H9 (cell line): Measurements from ENCODE around the gene POU5F1. TPM values are rescaled to one million over a fixed set of nuclear protein-coding genes. Genes with fewer than 3 reads are reported as not detected.

Source experiments
- DNase-seq: peaks from one replicate; pipeline ENCODE4 v3.0.0-alpha.2; 2017
- H2AFZ ChIP-seq: one replicate; pipeline ENCODE4 v1.6.1; 2013; ENCODE audit warnings: mild to moderate bottlenecking, low read length, control low read depth, moderate library complexity
- H2AK5ac ChIP-seq: 2 replicates; pipeline ENCODE4 v1.6.1; 2013; ENCODE audit warnings: low read length, control low read depth, mixed read lengths; ENCODE audit not compliant: insufficient read length
- H2BK120ac ChIP-seq: one replicate; pipeline ENCODE4 v1.6.1; 2013; ENCODE audit warnings: low read depth, mild to moderate bottlenecking, low read length, control low read depth, inconsistent platforms; ENCODE audit not compliant: poor library complexity, severe bottlenecking
- H2BK12ac ChIP-seq: 2 replicates; pipeline ENCODE4 v1.6.1; 2013; ENCODE audit warnings: low read length, control low read depth, mixed read lengths, low read depth; ENCODE audit not compliant: insufficient read length
- H2BK15ac ChIP-seq: 2 replicates; pipeline ENCODE4 v1.6.1; 2013; ENCODE audit warnings: low read depth, low read length, control low read depth
- H2BK20ac ChIP-seq: one replicate; pipeline ENCODE4 v1.6.1; 2013; ENCODE audit warnings: low read depth, mild to moderate bottlenecking, low read length, control low read depth, inconsistent platforms; ENCODE audit not compliant: poor library complexity, severe bottlenecking
- H2BK5ac ChIP-seq: 2 replicates; pipeline ENCODE4 v1.6.1; 2013; ENCODE audit warnings: low read length, control low read depth, mixed read lengths; ENCODE audit not compliant: insufficient read length
- H3K14ac ChIP-seq: 2 replicates; pipeline ENCODE4 v1.6.1; 2013; ENCODE audit warnings: low read length, control low read depth; ENCODE audit not compliant: insufficient read depth
- H3K18ac ChIP-seq: 2 replicates; pipeline ENCODE4 v1.6.1; 2013; ENCODE audit warnings: low read depth, mild to moderate bottlenecking, mixed read lengths, low read length, control low read depth; ENCODE audit not compliant: insufficient read length
- H3K23ac ChIP-seq: 2 replicates; pipeline ENCODE4 v1.6.1; 2013; ENCODE audit warnings: low read length, control low read depth, mixed read lengths, low read depth; ENCODE audit not compliant: insufficient read length
- H3K23me2 ChIP-seq: 2 replicates; pipeline ENCODE4 v1.6.1; 2013; ENCODE audit warnings: low read depth, mild to moderate bottlenecking, mixed read lengths, low read length, control low read depth; ENCODE audit not compliant: insufficient read length, poor library complexity, severe bottlenecking
- H3K27ac ChIP-seq: 2 replicates; pipeline ENCODE4 v1.5.1; 2013; ENCODE audit warnings: low read length, control low read depth, mixed read lengths, low read depth; ENCODE audit not compliant: insufficient read length
- H3K27me3 ChIP-seq: 2 replicates; pipeline ENCODE4 v1.6.1; 2013; ENCODE audit warnings: low read length, control low read depth, inconsistent platforms; ENCODE audit not compliant: insufficient read depth
- H3K4ac ChIP-seq: 2 replicates; pipeline ENCODE4 v1.6.1; 2013; ENCODE audit warnings: low read depth, mild to moderate bottlenecking, control low read depth, inconsistent platforms, low read length, moderate library complexity
- H3K4me1 ChIP-seq: 2 replicates; pipeline ENCODE4 v1.6.1; 2013; ENCODE audit warnings: low read length, control low read depth, inconsistent platforms; ENCODE audit not compliant: insufficient read depth
- H3K4me2 ChIP-seq: 2 replicates; pipeline ENCODE4 v1.6.1; 2013; ENCODE audit warnings: low read length, control low read depth, mixed read lengths; ENCODE audit not compliant: insufficient read length, insufficient read depth
- H3K56ac ChIP-seq: 2 replicates; pipeline ENCODE4 v1.6.1; 2013; ENCODE audit warnings: low read depth, mild to moderate bottlenecking, mixed read lengths, low read length, control low read depth; ENCODE audit not compliant: insufficient read length
- H3K79me1 ChIP-seq: 2 replicates; pipeline ENCODE4 v1.6.1; 2013; ENCODE audit warnings: low read depth, mild to moderate bottlenecking, moderate library complexity, low read length, control low read depth, inconsistent platforms; ENCODE audit not compliant: insufficient read depth, poor library complexity, severe bottlenecking
- H3K79me2 ChIP-seq: 2 replicates; pipeline ENCODE4 v1.6.1; 2013; ENCODE audit warnings: low read length, control low read depth, inconsistent platforms; ENCODE audit not compliant: insufficient read depth
- H3K9ac ChIP-seq: 2 replicates; pipeline ENCODE4 v1.6.1; 2013; ENCODE audit warnings: low read length, control low read depth, mixed read lengths; ENCODE audit not compliant: insufficient read length; ENCODE audit errors: extremely low read depth
- H3K9me3 ChIP-seq: one replicate; pipeline ENCODE4 v1.6.1; 2013; ENCODE audit warnings: low read depth, low read length, inconsistent platforms; ENCODE audit not compliant: control insufficient read depth
- H3T11ph ChIP-seq: one replicate; pipeline ENCODE4 v1.6.1; 2013; ENCODE audit warnings: mild to moderate bottlenecking, low read length, control low read depth, inconsistent platforms
- H4K20me1 ChIP-seq: one replicate; pipeline ENCODE4 v1.6.1; 2013; ENCODE audit not compliant: control insufficient read depth, insufficient read length, insufficient read depth
- H4K5ac ChIP-seq: 2 replicates; pipeline ENCODE4 v1.6.1; 2013; ENCODE audit warnings: low read depth, mild to moderate bottlenecking, mixed read lengths, low read length, control low read depth; ENCODE audit not compliant: insufficient read length
- H4K8ac ChIP-seq: replicated peaks from 2 replicates; pipeline ENCODE4 v1.6.1; 2013; ENCODE audit warnings: low read length, control low read depth, mixed read lengths, low read depth; ENCODE audit not compliant: insufficient read length
- H4K91ac ChIP-seq: 2 replicates; pipeline ENCODE4 v1.6.1; 2013; ENCODE audit warnings: low read depth, mild to moderate bottlenecking, moderate library complexity, mixed read lengths, low read length, control low read depth; ENCODE audit not compliant: insufficient read length
- H3K27ac Mint-ChIP-seq, 3 experiments: 2 replicates in 2 of 3; 3 replicates in 1 of 3; pipeline ENCODE4 v1.8.0; 2020 to 2021; ENCODE audit warnings: mixed read lengths in 3 of 3, mild to moderate bottlenecking in 1 of 3, moderate library complexity in 1 of 3
- H3K27me3 Mint-ChIP-seq: 2 replicates; pipeline ENCODE4 v1.8.0; 2021; ENCODE audit warnings: low read depth, mild to moderate bottlenecking, moderate library complexity, mixed read lengths
- H3K36me3 Mint-ChIP-seq, 3 experiments: 2 replicates in 2 of 3; 3 replicates in 1 of 3; pipeline ENCODE4 v1.8.0; 2020 to 2021; ENCODE audit warnings: low read depth in 3 of 3, mixed read lengths in 3 of 3; ENCODE audit not compliant: insufficient read depth in 1 of 3
- H3K4me1 Mint-ChIP-seq, 2 experiments: 2 replicates each; pipeline ENCODE4 v1.8.0; 2020; ENCODE audit warnings: mixed read lengths in 2 of 2
- H3K4me3 Mint-ChIP-seq, 2 experiments: 2 replicates in 1 of 2; 3 replicates in 1 of 2; pipeline ENCODE4 v1.8.0; 2020 to 2021; ENCODE audit warnings: mild to moderate bottlenecking in 2 of 2, mixed read lengths in 2 of 2, moderate library complexity in 1 of 2
- H3K9me3 Mint-ChIP-seq, 2 experiments: 2 replicates in 1 of 2; 3 replicates in 1 of 2; pipeline ENCODE4 v1.8.0; 2020; ENCODE audit warnings: mild to moderate bottlenecking in 2 of 2, mixed read lengths in 2 of 2, moderate library complexity in 1 of 2
- CTCF ChIP-seq: fragments of 200-600 bp; sonication (generic); conservative IDR thresholded peaks from 3 replicates; pipeline ENCODE4 v1.8.0; 2021; ENCODE audit warnings: antibody characterized with exemption, mild to moderate bottlenecking
- WGBS: extraction: QIAGEN DNeasy Blood & Tissue Kit; methylation state at CpG from one replicate; pipeline ENCODE4 v1.1.7; 2013; ENCODE audit warnings: missing lambda C conversion rate, low lambda C conversion rate, mixed read lengths; ENCODE audit not compliant: insufficient read length; ENCODE audit errors: extremely low coverage; 5-methylcytosine and 5-hydroxymethylcytosine counted together
- total RNA-seq: library from RNA; stranded (reverse); gene quantifications from 2 replicates; pipeline ENCODE4 v1.2.1, GENCODE V29; 2021

Gene POU5F1
- total RNA-seq, 1 experiment from 2014 or later = 2,134 TPM

- Histone ChIP-seq H3K18ac (no peak overlapping the region), H3K9ac (no peak overlapping the region), H4K8ac (no peak overlapping the region), H3K79me1 (no peaks in the 10 kb centered on the region), H2BK15ac (no peak overlapping the region), H3K27ac (no peak overlapping the region), H2BK120ac (no peak overlapping the region), H3K4me2 (no peak overlapping the region), H3K9me3 (no peaks in the 10 kb centered on the region), H3K4ac (no peak overlapping the region), H2BK5ac (no peak overlapping the region), H2AFZ (no peak overlapping the region), H3K4me1 (peaks cover 2% of the 10 kb centered on the region; the same call in 1 of the 2 replicates), H4K5ac (no peak overlapping the region), H2BK20ac (no peak overlapping the region), H3K79me2 (no peaks in the 10 kb centered on the region; the same call in 1 of the 2 replicates), H2AK5ac (no peak overlapping the region), H3K23ac (no peak overlapping the region), H4K20me1 (no peaks in the 10 kb centered on the region), H2BK12ac (no peak overlapping the region), H3K14ac (no peak overlapping the region), H3K27me3 (no peaks in the 10 kb centered on the region), H3T11ph (no peak overlapping the region), H3K23me2 (no peaks in the 10 kb centered on the region), H3K56ac (no peak overlapping the region), H4K91ac (no peak overlapping the region)
- H3K27ac Mint-ChIP-seq = no peak overlapping the region
- DNase-seq = peak; percentile 86
- no CpG with 5 or more reads among the region's 26 CpGs for WGBS
- H3K27me3 Mint-ChIP-seq = 0 out of 2 replicates have a peak, but pooled peaks cover 1% of the 10 kb centered on the region
- H3K36me3 Mint-ChIP-seq = peaks cover 0 to 6% (median 4%) of the 10 kb centered on the region in 3 experiments; a peak in 4 of 7 replicates
- TF ChIP-seq CTCF = no peak
- peaks cover 36 to 45% of the 10 kb centered on the region in 2 experiments for H3K4me1 Mint-ChIP-seq
- H3K4me3 Mint-ChIP-seq = no peak overlapping the region
- no peaks in the 10 kb centered on the region for H3K9me3 Mint-ChIP-seq
These were observed 10.0 kb upstream of the POU5F1 start for GRCh38 chr6:31180500-31180899.
